Amygdala (tissue), 56 donors: Measurements from ENCODE around the gene GABRB1.
"Not testable (repeated sequence)": the region's sequence is repeated elsewhere in the genome, so short reads cannot be mapped to it uniquely, and the experiment has no call there.

ENCODE experiments used
- DNase-seq, 56 donors: peaks; one replicate each; lab custom pipeline; 2025; lab: John Stamatoyannopoulos, UW

The GABRB1 gene

GRCh38 chr4:47373709-47374108 is 342.3 kb downstream of the GABRB1 start:
- no peak for DNase-seq

GRCh38 chr4:47374477-47374876 is 343.1 kb downstream of the GABRB1 start:
- DNase-seq: no peak

- not testable (repeated sequence) for DNase-seq
Observed at GRCh38 chr4:47378021-47378530, 346.7 kb downstream of the GABRB1 start.

- DNase-seq: no peak
Observed at GRCh38 chr4:47381172-47381571, 349.8 kb downstream of the GABRB1 start.

GRCh38 chr4:47382846-47383360 is 351.5 kb downstream of the GABRB1 start:
- DNase-seq: no peak

GRCh38 chr4:47383829-47384427 is 352.6 kb downstream of the GABRB1 start:
- peak in 1 of 56 donors; percentile 9 for DNase-seq

- no peak for DNase-seq
Observed at GRCh38 chr4:47386146-47386545, 354.8 kb downstream of the GABRB1 start.

GRCh38 chr4:47386561-47387235 is 355.3 kb downstream of the GABRB1 start:
- no peak for DNase-seq

GRCh38 chr4:47390428-47391125 is 359.2 kb downstream of the GABRB1 start:
- DNase-seq: no peak

GRCh38 chr4:47391256-47391655 is 359.9 kb downstream of the GABRB1 start:
- DNase-seq: no peak

GRCh38 chr4:47406408-47406807 is 375.0 kb downstream of the GABRB1 start:
- no peak for DNase-seq

- DNase-seq: no peak
Observed at GRCh38 chr4:47410271-47410670, 378.9 kb downstream of the GABRB1 start.

GRCh38 chr4:47413521-47413920 is 382.2 kb downstream of the GABRB1 start:
- no peak for DNase-seq

- DNase-seq: no peak
Observed at GRCh38 chr4:47415719-47416118, 384.4 kb downstream of the GABRB1 start.

- DNase-seq: no peak
Observed at GRCh38 chr4:47418147-47418546, 386.8 kb downstream of the GABRB1 start.

GRCh38 chr4:47419296-47419695 is 387.9 kb downstream of the GABRB1 start:
- DNase-seq: no peak

GRCh38 chr4:47425628-47426027 is 394.3 kb downstream of the GABRB1 start:
- DNase-seq: no peak

- no peak for DNase-seq
Observed at GRCh38 chr4:47427935-47428334, 396.6 kb downstream of the GABRB1 start.

- no peak for DNase-seq
Observed at GRCh38 chr4:47432749-47433148, 401.4 kb downstream of the GABRB1 start.

- DNase-seq: no peak
Observed at GRCh38 chr4:47434931-47435330, 403.6 kb downstream of the GABRB1 start.

GRCh38 chr4:47442980-47443379 is 411.6 kb downstream of the GABRB1 start:
- DNase-seq: peak in 8 of 56 donors; percentile 0 to 22 (median 0)
